ENCODE data around the gene GUCA2A.

The GUCA2A gene

GRCh38 chr1:42176902-42177519 lies 12.5 kb upstream of the GUCA2A start:
- DNase-seq (ENCODE audit: low read depth) = peak; percentile 42

GRCh38 chr1:42175314-42176054 lies 10.9 kb upstream of the GUCA2A start:
- no peak for DNase-seq (ENCODE audit: low read depth)

- DNase-seq (ENCODE audit: low read depth) = peak; percentile 34
These were observed 9.6 kb upstream of the GUCA2A start for GRCh38 chr1:42173961-42174735.

GRCh38 chr1:42173155-42173933 lies 8.8 kb upstream of the GUCA2A start:
- DNase-seq (ENCODE audit: low read depth) = peak; percentile 27

- no peak for DNase-seq (ENCODE audit: low read depth)
These were observed 8.0 kb upstream of the GUCA2A start for GRCh38 chr1:42172381-42173133.

- no peak for DNase-seq (ENCODE audit: low read depth)
These were observed 7.2 kb upstream of the GUCA2A start for GRCh38 chr1:42171679-42172266.

GRCh38 chr1:42170779-42171621 lies 6.5 kb upstream of the GUCA2A start:
- DNase-seq (ENCODE audit: low read depth) = no peak

- DNase-seq (ENCODE audit: low read depth) = no peak
These were observed 4.2 kb upstream of the GUCA2A start for GRCh38 chr1:42168763-42169162.

GRCh38 chr1:42168391-42168670 lies 3.8 kb upstream of the GUCA2A start:
- DNase-seq (ENCODE audit: low read depth) = no peak

- DNase-seq (ENCODE audit: low read depth) = no peak
These were observed 3.3 kb upstream of the GUCA2A start for GRCh38 chr1:42167611-42168390.

GRCh38 chr1:42165511-42166210 lies 1.1 kb upstream of the GUCA2A start:
- DNase-seq (ENCODE audit: low read depth) = no peak

- no peak for DNase-seq (ENCODE audit: low read depth)
These were observed 725 bp downstream of the GUCA2A start for GRCh38 chr1:42163536-42164503.

GRCh38 chr1:42163114-42163513 lies 1.4 kb downstream of the GUCA2A start:
- DNase-seq (ENCODE audit: low read depth) = no peak

- no peak for DNase-seq (ENCODE audit: low read depth)
These were observed 2.4 kb downstream of the GUCA2A start for GRCh38 chr1:42162181-42162580.

- DNase-seq (ENCODE audit: low read depth) = no peak
These were observed 6.4 kb downstream of the GUCA2A start for GRCh38 chr1:42158189-42158588.

- DNase-seq (ENCODE audit: low read depth) = no peak
These were observed 6.9 kb downstream of the GUCA2A start for GRCh38 chr1:42157667-42158066.

GRCh38 chr1:42155362-42155761 lies 9.2 kb downstream of the GUCA2A start:
- no peak for DNase-seq (ENCODE audit: low read depth)

- DNase-seq (ENCODE audit: low read depth) = no peak
These were observed 9.9 kb downstream of the GUCA2A start for GRCh38 chr1:42154685-42155084.
